ENCODE data around the gene EMX2.

EMX2 gene

DNA sequence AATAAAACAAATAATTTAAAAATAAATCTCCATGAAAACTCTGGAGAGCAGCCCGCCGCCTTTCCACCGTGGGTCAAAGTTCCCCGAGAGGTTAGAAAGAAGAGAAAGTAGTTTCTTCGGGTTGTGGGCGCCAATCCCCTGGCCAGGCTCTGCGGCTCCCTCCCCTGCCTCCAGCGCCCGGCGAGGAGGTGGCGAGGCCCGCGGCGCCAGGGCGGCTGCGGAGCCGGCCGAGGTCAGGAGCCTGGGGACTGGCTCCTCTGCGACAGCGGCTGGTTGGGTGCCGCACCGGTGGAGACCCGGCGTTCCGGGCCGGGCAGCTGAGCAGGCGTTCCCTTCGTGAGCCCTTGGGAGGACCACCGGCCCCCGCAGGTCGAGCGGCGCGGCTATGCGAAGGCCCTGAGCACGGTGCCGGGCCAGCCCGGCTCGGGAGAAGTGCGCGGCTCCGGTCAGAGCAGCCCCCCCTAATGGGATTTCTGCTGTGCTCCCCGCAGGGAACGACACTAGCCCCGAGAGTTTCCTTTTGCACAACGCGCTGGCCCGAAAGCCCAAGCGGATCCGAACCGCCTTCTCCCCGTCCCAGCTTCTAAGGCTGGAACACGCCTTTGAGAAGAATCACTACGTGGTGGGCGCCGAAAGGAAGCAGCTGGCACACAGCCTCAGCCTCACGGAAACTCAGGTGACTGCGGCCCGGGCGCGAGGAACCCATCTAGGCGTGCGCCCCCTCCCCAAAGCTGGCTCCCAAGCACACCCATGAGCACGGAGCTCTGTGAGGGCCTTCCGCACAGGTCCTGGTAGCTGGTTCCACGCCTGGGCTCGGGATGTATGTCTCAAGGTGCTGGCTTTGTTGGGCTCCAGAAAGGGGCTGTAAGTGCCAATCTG is 2.8 kb downstream of the EMX2 start:
- no peak for DNase-seq

DNA sequence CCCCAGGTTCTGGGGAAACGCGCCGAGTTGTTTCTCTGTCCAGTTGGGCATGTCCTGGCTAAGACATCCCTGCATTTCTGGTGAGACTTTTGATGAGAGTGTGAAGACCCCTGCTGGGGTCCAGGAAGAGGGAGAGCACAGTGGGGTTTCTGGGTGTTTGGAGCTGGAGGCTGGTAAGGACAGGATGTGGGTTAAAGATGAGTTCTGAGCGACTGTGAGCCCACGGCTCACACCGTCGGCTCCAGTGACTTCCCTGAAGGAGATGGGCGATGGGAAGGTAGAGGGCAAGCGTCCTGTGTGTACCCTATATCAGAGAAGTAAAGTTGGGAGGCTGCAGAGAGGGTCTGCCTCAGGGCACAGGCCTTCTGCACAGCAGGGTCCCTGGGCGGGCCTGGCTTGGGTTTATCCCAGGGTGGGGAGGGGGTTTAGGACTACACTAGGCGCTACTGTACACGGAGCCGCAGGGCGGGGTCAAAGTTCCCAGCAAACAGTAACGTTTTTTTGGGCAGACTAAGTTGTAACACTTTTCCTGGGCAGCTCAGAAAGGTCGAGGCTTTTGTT is 3.6 kb downstream of the EMX2 start:
- no peak for DNase-seq

DNA sequence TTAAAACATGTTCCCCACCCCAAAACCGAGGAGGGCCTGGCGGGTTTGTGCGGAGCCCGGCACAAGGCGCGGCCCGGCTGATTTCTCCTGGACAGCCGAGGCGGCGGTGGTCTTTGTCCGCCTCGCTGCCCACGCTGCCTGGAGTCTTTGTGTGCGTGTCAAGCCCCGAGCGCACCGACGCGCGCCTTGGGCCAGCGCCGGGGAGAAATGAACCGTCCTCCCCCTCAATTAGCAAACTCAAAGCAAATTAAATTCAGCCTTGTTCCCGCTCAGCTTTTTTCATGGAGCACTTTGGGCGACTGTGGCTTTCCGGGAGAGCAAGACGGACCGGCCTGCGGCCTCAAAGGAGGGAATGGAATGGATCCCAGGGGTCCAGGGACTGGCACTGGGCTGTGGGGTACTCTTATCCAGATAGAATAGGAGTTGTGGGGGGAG is 4.1 kb downstream of the EMX2 start:
- DNase-seq = no peak

DNA sequence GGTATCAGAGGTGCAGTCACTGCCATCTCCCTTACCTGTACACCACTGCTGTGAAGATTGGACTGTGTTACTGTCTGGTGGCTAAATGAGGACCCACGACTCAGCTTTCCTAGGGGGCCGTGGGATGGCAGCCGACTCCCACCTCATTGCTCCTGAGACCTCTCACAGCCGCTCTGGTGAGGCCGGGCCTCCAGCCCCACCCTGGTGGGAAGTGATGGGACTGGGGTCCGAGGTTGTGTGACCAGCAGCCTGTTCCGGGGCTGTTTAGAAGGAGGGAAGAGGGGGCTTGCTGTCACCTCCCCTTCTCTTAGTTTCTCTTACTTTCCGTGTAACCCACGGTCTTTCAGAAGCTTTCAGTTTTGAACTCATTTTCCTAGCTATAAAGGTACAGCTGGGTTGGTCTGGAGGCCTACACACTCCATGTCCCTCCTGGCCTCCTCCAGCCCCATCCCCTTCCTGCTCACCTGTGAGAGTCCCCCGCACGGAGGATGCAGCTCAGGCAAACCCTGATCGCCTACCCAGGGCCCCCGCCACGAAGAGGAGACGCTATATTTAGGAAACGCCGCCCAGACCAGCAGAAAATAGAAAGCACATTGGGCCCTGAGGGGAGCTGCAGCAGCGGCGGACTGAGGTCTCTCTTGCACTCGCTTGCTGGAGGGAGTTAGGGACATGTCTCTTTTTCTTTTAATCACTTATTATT is 4.6 kb downstream of the EMX2 start:
- DNase-seq = no peak

DNA sequence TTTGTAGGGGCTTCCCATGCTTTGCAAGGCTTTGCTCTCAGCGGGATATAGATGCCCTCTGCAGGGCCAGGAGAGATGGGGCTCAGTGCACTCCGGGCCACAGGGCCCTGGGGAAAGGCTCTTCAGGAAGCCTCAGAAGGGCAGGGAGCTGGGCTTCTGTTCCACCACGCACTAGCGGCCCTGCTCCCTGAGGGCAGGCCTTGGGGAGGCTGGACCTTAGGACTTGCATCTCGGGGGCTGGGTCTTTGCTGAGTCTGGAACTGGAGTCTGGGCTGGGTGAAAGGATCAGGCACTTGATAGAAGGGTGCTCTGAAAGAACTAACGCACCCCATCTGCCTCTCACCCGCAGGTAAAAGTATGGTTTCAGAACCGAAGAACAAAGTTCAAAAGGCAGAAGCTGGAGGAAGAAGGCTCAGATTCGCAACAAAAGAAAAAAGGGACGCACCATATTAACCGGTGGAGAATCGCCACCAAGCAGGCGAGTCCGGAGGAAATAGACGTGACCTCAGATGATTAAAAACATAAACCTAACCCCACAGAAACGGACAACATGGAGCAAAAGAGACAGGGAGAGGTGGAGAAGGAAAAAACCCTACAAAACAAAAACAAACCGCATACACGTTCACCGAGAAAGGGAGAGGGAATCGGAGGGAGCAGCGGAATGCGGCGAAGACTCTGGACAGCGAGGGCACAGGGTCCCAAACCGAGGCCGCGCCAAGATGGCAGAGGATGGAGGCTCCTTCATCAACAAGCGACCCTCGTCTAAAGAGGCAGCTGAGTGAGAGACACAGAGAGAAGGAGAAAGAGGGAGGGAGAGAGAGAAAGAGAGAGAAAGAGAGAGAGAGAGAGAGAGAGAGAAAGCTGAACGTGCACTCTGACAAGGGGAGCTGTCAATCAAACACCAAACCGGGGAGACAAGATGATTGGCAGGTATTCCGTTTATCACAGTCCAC is 5.4 kb downstream of the EMX2 start:
- no peak for DNase-seq

DNA sequence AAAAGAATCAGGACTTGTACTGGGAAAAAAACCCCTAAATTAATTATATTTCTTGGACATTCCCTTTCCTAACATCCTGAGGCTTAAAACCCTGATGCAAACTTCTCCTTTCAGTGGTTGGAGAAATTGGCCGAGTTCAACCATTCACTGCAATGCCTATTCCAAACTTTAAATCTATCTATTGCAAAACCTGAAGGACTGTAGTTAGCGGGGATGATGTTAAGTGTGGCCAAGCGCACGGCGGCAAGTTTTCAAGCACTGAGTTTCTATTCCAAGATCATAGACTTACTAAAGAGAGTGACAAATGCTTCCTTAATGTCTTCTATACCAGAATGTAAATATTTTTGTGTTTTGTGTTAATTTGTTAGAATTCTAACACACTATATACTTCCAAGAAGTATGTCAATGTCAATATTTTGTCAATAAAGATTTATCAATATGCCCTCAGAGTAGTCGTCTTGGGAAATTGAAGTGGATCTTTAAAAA is 6.6 kb downstream of the EMX2 start:
- DNase-seq = no peak

- no peak for DNase-seq
Measured at GRCh38 chr10:117550076-117550475, 7.5 kb downstream of the EMX2 start.

GRCh38 chr10:117550599-117551329 is 8.2 kb downstream of the EMX2 start:
- DNase-seq = no peak

DNA sequence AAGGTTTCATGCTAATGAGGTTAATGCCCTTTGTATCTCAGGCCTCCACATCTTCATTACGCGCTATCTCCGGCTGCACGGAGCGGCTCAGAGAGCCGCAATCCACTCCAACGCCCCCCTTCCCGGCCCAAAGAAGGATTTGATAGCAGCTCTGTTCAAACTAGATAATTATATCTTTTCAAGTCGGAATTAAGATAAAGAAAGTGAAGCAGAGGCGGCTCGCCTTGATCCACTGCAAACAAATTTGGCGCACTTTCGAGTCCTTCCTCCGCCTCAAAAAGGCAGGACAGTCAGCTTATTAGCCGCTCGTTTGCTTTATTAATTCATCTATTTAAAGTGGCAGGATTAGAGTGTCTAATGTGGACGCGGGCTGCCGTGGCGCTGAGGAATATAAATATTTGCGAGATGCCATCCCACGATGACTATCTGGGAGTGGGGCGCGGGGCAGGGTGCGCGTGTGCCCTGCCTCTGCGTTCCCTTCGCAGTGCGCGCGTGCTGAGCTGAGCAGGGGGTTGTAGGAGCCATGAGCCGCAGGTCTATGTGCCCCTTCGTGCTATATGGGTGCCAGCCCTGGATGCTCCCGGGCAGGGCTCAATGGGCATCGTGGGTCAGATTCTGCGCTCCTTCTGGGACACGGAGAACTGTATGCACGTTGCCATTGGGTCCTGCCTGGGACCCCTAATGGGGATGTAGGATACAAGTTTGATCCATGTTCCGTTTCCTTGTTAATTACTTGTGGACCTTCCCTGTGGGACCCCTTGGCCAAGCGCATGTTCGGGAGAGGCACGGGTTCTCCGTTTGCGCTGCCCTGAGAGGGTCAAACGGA is 9.0 kb downstream of the EMX2 start:
- DNase-seq = no peak

- no peak for DNase-seq
Measured at GRCh38 chr10:117552156-117552631, 9.6 kb downstream of the EMX2 start.

- no peak for DNase-seq
Measured at GRCh38 chr10:117552701-117553141, 10.2 kb downstream of the EMX2 start.

DNA sequence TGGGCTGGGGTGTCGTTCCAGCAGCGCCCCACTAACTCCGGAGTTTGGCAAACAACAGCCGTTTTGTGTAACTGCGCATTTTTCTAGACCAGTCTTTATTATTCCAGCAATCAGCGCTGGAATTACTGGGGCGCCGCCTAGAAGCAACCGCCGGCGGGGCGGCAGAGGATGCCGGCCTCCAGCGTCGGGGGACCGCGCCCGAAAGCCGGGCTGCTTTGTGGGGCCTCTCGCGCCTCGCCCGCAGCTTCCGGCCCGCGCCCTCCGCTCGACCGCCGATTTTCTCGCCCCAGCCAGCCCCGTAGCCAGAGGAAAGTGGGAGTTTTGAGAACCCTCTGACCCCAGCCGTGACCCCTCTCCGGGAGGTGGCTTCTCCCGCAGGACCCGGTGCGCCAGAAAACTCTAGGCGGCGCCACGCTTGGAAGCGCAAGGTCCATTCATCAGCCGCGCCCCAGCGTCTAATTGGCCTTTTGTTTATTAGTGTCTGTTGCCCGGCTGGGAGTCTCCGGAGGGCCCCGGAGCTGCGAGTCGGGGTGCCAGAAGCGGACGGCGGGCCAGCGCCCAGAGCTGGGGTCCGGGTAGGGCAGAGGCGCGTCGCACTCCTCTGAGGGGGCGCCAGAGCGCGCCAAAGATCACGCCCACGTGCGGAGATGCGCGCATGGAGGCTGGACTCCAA is 10.7 kb downstream of the EMX2 start:
- no peak for DNase-seq

DNA sequence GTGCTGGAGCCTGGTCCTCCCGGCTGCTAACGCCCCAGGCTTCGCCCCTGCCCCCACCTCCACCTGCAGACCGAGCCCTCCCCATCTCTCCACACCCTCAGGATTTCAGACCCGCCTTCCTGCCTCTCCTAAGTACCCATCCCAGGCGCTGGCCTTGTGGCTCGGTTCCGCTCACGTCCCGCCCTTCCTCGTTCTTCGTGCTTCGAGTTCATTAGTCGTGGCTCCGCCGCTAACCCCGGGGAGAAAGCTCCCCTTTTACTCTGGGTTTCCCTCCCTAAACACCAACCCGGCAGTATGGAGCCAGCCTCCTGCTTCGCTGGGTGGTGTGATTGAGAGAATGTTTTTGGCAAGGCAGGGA is 11.2 kb downstream of the EMX2 start:
- no peak for DNase-seq

GRCh38 chr10:117554241-117554814 is 11.8 kb downstream of the EMX2 start:
- no peak for DNase-seq

DNA sequence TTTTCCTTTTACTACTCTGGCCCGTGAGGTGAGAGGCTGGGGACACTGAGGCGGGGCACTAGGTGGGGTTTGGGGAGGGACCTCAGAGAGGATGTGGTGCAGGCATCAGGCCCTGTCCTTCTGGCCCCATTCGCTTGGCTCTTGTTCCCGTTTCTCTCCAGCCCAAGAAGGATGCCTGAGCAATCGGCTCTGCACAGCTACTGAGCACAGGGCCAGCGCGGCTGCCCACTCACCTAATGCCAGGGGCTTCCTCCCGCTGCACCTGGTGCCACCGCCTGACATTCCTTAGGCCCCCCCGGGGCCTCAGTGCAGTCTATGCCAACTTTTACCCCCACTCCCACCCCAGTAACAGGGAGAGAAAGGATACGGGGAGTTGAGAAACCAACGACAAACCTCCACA is 12.5 kb downstream of the EMX2 start:
- no peak for DNase-seq

DNA sequence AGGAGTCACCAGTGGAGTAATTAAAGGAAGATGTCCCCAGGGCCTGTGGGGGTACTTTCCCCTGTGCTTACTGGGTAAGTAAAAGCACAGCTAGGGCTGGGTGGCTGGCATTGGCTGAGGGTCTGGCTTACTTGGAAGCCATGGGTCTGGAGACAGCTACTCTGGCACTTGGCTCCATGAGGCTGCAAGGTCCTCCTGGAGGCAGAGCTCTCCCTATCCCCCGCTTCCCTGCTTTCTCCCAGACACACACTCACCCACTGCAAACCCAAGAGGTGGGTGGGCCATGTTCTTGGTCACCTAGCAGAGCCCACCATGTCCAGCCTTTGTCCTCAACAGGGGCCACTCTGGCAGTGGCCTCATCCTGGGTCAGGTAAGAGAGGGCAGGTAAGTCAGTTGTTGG is 13.3 kb downstream of the EMX2 start:
- DNase-seq = no peak

DNA sequence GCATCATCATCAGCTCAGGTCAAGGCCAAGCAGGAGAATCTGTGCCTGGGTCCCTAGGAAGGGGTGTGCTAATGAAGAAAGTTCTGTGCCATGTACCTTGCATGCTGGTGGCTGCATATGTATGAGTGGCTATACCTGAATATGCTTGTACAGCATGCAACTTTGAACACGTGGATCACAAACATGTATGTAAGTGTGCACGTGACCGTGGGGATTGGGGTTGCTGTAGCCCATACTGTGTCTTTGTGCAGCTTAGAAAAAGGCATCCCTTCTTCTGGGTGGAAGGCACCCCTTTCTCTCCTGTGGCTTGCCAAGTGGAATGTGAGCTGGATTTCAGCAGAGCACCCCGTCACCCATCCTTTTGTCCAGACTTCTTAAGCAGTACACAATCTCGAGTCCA is 13.8 kb downstream of the EMX2 start:
- no peak for DNase-seq

GRCh38 chr10:117559712-117560111 is 17.2 kb downstream of the EMX2 start:
- no peak for DNase-seq

DNA sequence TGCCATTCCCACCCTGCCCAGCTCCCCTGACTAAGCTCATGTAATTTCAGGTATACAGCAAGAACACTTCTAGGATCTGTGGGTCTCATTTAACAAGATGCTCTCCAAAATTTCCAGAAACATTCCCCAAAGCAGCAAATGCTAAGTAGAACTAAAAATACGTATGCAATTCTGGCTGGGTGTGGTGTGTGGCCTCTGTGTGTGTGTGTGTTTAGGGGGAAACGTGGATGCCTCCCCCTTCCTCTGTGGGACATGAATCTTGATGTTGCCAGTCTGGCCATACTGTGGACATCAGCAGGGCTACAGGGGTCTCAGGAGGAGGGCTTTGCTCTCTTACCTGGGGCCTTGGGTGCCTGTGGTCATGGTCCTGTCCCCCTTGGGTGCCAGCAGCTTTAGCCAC is 18.4 kb downstream of the EMX2 start:
- DNase-seq = no peak

DNA sequence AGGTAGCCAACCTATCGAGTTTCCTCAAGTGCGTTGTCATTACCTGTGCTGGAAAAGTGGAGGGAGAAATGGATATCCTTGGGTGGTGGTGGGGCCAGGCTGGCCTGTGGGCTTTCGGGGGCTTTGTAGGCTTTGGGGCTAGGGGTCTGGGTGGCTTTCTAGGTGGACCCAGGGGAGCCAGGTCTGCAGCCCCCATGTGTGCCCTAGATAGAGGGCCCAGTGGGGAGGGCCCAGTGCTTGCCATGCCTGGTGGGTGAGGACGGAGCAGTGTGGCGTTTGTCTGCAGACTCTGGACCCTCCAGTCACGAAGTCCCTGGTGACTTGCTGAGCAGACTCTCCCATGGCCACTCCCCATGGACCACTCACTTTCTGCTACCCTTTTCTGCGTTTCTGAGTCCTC is 19.7 kb downstream of the EMX2 start:
- no peak for DNase-seq
